Heart left ventricle (tissue), 13 donors: ENCODE measurements around the gene NRP1.

Experiments
- POLR2A ChIP-seq, 2 donors: fragments of 450-650 bp; IDR thresholded peaks; one replicate each; pipeline ENCODE4 v1.6.1; 2017; ENCODE audit warnings: antibody characterized with exemption in 2 of 2, mild to moderate bottlenecking in 2 of 2, moderate library complexity in 2 of 2
- TF ChIP-seq, protein P1 (sequence below), 12 donors: fragments of 200-600 bp; sonication (generic) in 4 of 12; IDR thresholded peaks; one replicate each; pipeline versions ENCODE4 v1.5.0 to v1.8.0; 2018 to 2022; ENCODE audit warnings: antibody characterized with exemption in 12 of 12, mild to moderate bottlenecking in 5 of 12
- donor health status: ischemic (EF 13 %, LVEDD 7.1; RV severe dilation, severe dysfunction).
- donor health status: DM: no; HTN: yes; CAD: no.
- donor health status: DM: no; HTN: no; CAD: no.
- donor health status: ischemic (EF 25% LVEDD 6.9; RV normal size, moderate dysfunction).
- donor health status: ischemic (EF 25% LVEDD 5.7; RV mildly dilated, moderate dysfunction).
- donor health status: ischemic (EF 35%, LVEDD 5.7; RV mildly dilated, moderate dysfunction).
- donor health status: nonischemic (EF 11% LVEDD 7.7; RV severe dilation, severe dysfunction).
- donor health status: DM: yes; HTN: yes; CAD: no.
- donor health status: PGD.
- donor health status: ischemic (EF 29% LVEDD 5.4; RV normal size, mild dysfunction).
- donor health status: nonischemic (EF 23%, LVEDD 6.1; RV moderate dilation, normal function).

- TF ChIP-seq, protein P1, sequence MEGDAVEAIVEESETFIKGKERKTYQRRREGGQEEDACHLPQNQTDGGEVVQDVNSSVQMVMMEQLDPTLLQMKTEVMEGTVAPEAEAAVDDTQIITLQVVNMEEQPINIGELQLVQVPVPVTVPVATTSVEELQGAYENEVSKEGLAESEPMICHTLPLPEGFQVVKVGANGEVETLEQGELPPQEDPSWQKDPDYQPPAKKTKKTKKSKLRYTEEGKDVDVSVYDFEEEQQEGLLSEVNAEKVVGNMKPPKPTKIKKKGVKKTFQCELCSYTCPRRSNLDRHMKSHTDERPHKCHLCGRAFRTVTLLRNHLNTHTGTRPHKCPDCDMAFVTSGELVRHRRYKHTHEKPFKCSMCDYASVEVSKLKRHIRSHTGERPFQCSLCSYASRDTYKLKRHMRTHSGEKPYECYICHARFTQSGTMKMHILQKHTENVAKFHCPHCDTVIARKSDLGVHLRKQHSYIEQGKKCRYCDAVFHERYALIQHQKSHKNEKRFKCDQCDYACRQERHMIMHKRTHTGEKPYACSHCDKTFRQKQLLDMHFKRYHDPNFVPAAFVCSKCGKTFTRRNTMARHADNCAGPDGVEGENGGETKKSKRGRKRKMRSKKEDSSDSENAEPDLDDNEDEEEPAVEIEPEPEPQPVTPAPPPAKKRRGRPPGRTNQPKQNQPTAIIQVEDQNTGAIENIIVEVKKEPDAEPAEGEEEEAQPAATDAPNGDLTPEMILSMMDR (IDR thresholded peaks at IDR 0.05), result no peak
- no peak for TF ChIP-seq POLR2A (IDR thresholded peaks at IDR 0.05)
These were observed 124.7 kb downstream of the NRP1 start for GRCh38 chr10:33209802-33210201.
